GM12864 (cell line): ENCODE data around the gene C2orf49.
A peak's percentile ranks its signal among the peaks of the same experiment; 100 is the strongest.

Experiments
- DNase-seq: peaks from one replicate; pipeline ENCODE4 v3.0.0-alpha.2; 2011; ENCODE audit warnings: low read depth
- H3K4me3 ChIP-seq: 2 replicates; pipeline ENCODE4 v1.5.1; 2011; ENCODE audit warnings: mild to moderate bottlenecking, low read depth, low read length, control low read depth
- CTCF ChIP-seq: IDR thresholded peaks from 2 replicates; pipeline ENCODE4 v1.5.1; 2011; ENCODE audit warnings: low read depth, mild to moderate bottlenecking, moderate library complexity, low read length, control low read depth, inconsistent platforms; ENCODE audit errors: missing control alignments

C2orf49 gene

GRCh38 chr2:105294844-105295481, 42.4 kb upstream of the C2orf49 start:
- peak; percentile 65 for TF ChIP-seq CTCF
- no peak overlapping the region for H3K4me3 ChIP-seq
- DNase-seq, result no peak

DNA sequence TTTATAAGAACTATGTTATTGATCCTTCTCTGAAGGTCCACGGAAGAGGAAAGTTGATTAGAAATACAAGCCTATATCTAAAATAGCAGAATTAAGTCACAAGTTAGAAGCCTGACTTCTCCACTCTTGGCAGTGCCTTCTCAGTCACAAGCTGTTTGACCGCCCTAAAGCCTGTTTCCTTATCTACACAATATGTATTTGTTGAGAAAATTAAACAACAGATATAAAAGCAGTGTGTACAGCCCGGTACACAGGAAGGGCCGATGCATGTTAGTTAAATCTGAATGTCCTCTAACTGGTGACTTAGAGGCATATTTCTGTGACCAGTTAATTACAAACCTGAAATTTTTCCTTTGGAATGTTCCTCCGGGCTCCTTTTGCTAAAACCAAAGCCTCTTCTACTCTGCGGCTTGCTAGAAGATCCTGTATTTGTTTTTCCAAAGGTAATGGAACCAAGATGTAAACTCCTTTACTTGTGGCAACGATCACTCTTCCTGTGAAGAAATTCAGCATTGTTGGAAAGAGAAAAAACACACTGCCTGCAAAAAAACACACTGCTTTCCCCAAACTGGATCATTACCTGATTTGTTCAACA, 41.2 kb upstream of the C2orf49 start:
- no peak overlapping the region for H3K4me3 ChIP-seq
- no peak for DNase-seq
- no peak for TF ChIP-seq CTCF

- H3K4me3 ChIP-seq, result no peak overlapping the region
- no peak for DNase-seq
- no peak for TF ChIP-seq CTCF
Observed at GRCh38 chr2:105297216-105297615, 40.1 kb upstream of the C2orf49 start.

- no peak for DNase-seq
- TF ChIP-seq CTCF, result no peak
- no peak overlapping the region for H3K4me3 ChIP-seq
Observed at GRCh38 chr2:105298017-105298416, 39.3 kb upstream of the C2orf49 start.

GRCh38 chr2:105299290-105299689, 38.0 kb upstream of the C2orf49 start:
- no peak overlapping the region for H3K4me3 ChIP-seq
- TF ChIP-seq CTCF, result peak; percentile 32
- no peak for DNase-seq

GRCh38 chr2:105301646-105302045, 35.7 kb upstream of the C2orf49 start:
- no peak for DNase-seq
- TF ChIP-seq CTCF, result no peak
- H3K4me3 ChIP-seq, result no peak overlapping the region

- DNase-seq, result no peak
- no peak for TF ChIP-seq CTCF
- H3K4me3 ChIP-seq, result no peak overlapping the region
Observed at GRCh38 chr2:105307146-105307545, 30.2 kb upstream of the C2orf49 start.
